Mesendoderm (in vitro differentiated cells): Measurements from ENCODE around the gene PTPRD.
A peak's percentile ranks its signal among the peaks of the same experiment; 100 is the strongest.

Source experiments
- DNase-seq: peaks from one replicate; pipeline ENCODE4 v3.0.0; 2013
- H2AK5ac ChIP-seq: 2 replicates; pipeline ENCODE4 v1.6.1; 2013; ENCODE audit warnings: low read length, inconsistent platforms
- H2BK120ac ChIP-seq: 2 replicates; pipeline ENCODE4 v1.6.1; 2013; ENCODE audit warnings: low read depth, mild to moderate bottlenecking, low read length, moderate library complexity, mixed read lengths
- H2BK15ac ChIP-seq: replicated peaks from 2 replicates; pipeline ENCODE4 v1.6.1; 2013; ENCODE audit warnings: low read depth, mild to moderate bottlenecking, moderate library complexity
- H2BK5ac ChIP-seq: 2 replicates; pipeline ENCODE4 v1.6.1; 2013; ENCODE audit warnings: low read length, inconsistent platforms
- H3K18ac ChIP-seq: 2 replicates; pipeline ENCODE4 v1.6.1; 2013; ENCODE audit warnings: mild to moderate bottlenecking, low read length, mixed read lengths
- H3K23ac ChIP-seq: one replicate; pipeline ENCODE4 v1.6.1; 2013; ENCODE audit warnings: low read length
- H3K27ac ChIP-seq: 2 replicates; pipeline ENCODE4 v1.5.1; 2013; ENCODE audit warnings: low read depth, mild to moderate bottlenecking, inconsistent platforms, low read length, moderate library complexity
- H3K27me3 ChIP-seq: 2 replicates; pipeline ENCODE4 v1.6.1; 2013; ENCODE audit warnings: low read length, control low read depth, mild to moderate bottlenecking, inconsistent platforms; ENCODE audit not compliant: insufficient read depth, poor library complexity
- H3K36me3 ChIP-seq: 2 replicates; pipeline ENCODE4 v1.6.1; 2013; ENCODE audit warnings: low read length, inconsistent platforms; ENCODE audit not compliant: control insufficient read depth, insufficient read depth
- H3K4ac ChIP-seq: one replicate; pipeline ENCODE4 v1.6.1; 2013; ENCODE audit warnings: low read depth, mild to moderate bottlenecking, low read length, moderate library complexity
- H3K4me1 ChIP-seq: 2 replicates; pipeline ENCODE4 v1.6.1; 2013; ENCODE audit warnings: low read depth, low read length, inconsistent platforms; ENCODE audit not compliant: control insufficient read depth
- H3K4me2 ChIP-seq: 2 replicates; pipeline ENCODE4 v1.6.1; 2013; ENCODE audit warnings: low read length
- H3K4me3 ChIP-seq: 2 replicates; pipeline ENCODE4 v1.5.1; 2013; ENCODE audit warnings: mild to moderate bottlenecking, low read length
- H3K56ac ChIP-seq: one replicate; pipeline ENCODE4 v1.6.1; 2013; ENCODE audit warnings: low read length
- H3K79me1 ChIP-seq: 2 replicates; pipeline ENCODE4 v1.6.1; 2013; ENCODE audit warnings: low read length, inconsistent platforms
- H3K79me2 ChIP-seq: 2 replicates; pipeline ENCODE4 v1.6.1; 2013; ENCODE audit warnings: mild to moderate bottlenecking, low read length; ENCODE audit not compliant: control insufficient read depth, insufficient read depth
- H3K9ac ChIP-seq: 2 replicates; pipeline ENCODE4 v1.6.1; 2013; ENCODE audit warnings: low read length, inconsistent platforms
- H4K5ac ChIP-seq: one replicate; pipeline ENCODE4 v1.6.1; 2013; ENCODE audit warnings: low read length
- H4K8ac ChIP-seq: one replicate; pipeline ENCODE4 v1.6.1; 2013; ENCODE audit warnings: low read depth, mild to moderate bottlenecking, control low read depth, low read length, moderate library complexity
- WGBS: extraction: QIAGEN DNeasy Blood & Tissue Kit; methylation state at CpG from one replicate; pipeline ENCODE4 v1.1.7; 2013; ENCODE audit warnings: low lambda C conversion rate, missing lambda C conversion rate; ENCODE audit not compliant: insufficient coverage; ENCODE audit errors: extremely low coverage; 5-methylcytosine and 5-hydroxymethylcytosine counted together

PTPRD gene

GRCh38 chr9:8826281-8826680 is 1786.5 kb downstream of the PTPRD start:
- H4K8ac ChIP-seq, result no peak overlapping the region
- H3K4me3 ChIP-seq, result no peak overlapping the region
- no peak overlapping the region for H3K18ac ChIP-seq
- no peak overlapping the region for H3K56ac ChIP-seq
- no peak overlapping the region for H3K23ac ChIP-seq
- peaks cover 6% of the 10 kb centered on the region for H3K79me1 ChIP-seq
- no peak overlapping the region for H3K4me2 ChIP-seq
- H3K4me1 ChIP-seq, result no peaks in the 10 kb centered on the region
- no peak overlapping the region for H3K9ac ChIP-seq
- H2BK120ac ChIP-seq, result no peak overlapping the region
- H3K27ac ChIP-seq, result no peak overlapping the region
- H3K27me3 ChIP-seq, result no peaks in the 10 kb centered on the region
- no peak overlapping the region for H2AK5ac ChIP-seq
- no peak overlapping the region for H2BK15ac ChIP-seq
- H4K5ac ChIP-seq, result no peak overlapping the region
- H3K4ac ChIP-seq, result no peak overlapping the region
- H2BK5ac ChIP-seq, result no peak overlapping the region
- WGBS, result no CpG with 5 or more reads among the region's 2 CpGs
- H3K79me2 ChIP-seq, result peaks cover 6% of the 10 kb centered on the region
- H3K36me3 ChIP-seq, result no peaks in the 10 kb centered on the region
- no peak for DNase-seq

DNA sequence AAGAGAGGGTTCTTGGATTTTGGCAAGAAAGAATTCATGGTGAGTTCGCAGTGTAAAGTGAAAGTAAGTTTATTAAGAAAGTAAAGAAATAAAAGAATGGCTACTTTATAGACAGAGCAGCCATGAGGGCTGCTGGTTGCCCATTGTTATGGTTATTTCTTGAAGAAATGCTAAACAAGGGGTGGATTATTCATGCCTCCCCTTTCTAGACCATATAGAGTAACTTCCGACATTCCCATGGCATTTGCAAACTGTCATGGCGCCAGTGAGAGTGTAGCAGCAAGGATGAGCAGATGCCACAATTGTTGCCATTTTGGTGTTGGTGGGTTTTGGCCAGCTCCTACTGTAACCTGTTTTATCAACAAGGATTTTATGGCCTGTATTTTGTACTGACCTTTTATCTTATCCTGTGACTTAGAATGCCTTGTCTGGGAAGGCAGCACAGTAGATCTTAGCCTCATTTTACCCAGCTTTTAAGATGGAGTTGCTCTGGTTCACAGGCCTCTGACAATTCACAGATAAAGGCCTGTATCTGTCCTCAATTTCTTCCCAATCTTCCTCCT is 1787.1 kb downstream of the PTPRD start:
- H3K79me1 ChIP-seq, result peaks cover 8% of the 10 kb centered on the region
- no peaks in the 10 kb centered on the region for H3K27me3 ChIP-seq
- no peak overlapping the region for H3K4me3 ChIP-seq
- no peak overlapping the region for H3K4me2 ChIP-seq
- WGBS, result no CpG with 5 or more reads among the region's 3 CpGs
- H3K27ac ChIP-seq, result no peak overlapping the region
- H3K9ac ChIP-seq, result no peak overlapping the region
- no peak overlapping the region for H2BK5ac ChIP-seq
- H2AK5ac ChIP-seq, result no peak overlapping the region
- peaks cover 6% of the 10 kb centered on the region for H3K79me2 ChIP-seq
- H3K36me3 ChIP-seq, result no peaks in the 10 kb centered on the region
- H3K18ac ChIP-seq, result no peak overlapping the region
- no peak overlapping the region for H3K56ac ChIP-seq
- no peak overlapping the region for H4K8ac ChIP-seq
- no peak overlapping the region for H2BK120ac ChIP-seq
- H2BK15ac ChIP-seq, result no peak overlapping the region
- H3K4ac ChIP-seq, result no peak overlapping the region
- H4K5ac ChIP-seq, result no peak overlapping the region
- no peaks in the 10 kb centered on the region for H3K4me1 ChIP-seq
- H3K23ac ChIP-seq, result no peak overlapping the region
- peak; percentile 18 for DNase-seq

- Histone ChIP-seq H3K4me2 (no peak overlapping the region), H3K56ac (no peak overlapping the region), H2BK120ac (no peak overlapping the region), H4K5ac (no peak overlapping the region), H3K23ac (no peak overlapping the region), H3K4me3 (no peak overlapping the region), H3K79me1 (peaks cover 3% of the 10 kb centered on the region), H3K36me3 (no peaks in the 10 kb centered on the region), H3K4ac (no peak overlapping the region), H3K18ac (no peak overlapping the region), H3K4me1 (no peaks in the 10 kb centered on the region), H4K8ac (no peak overlapping the region), H2BK15ac (no peak overlapping the region), H3K27ac (no peak overlapping the region), H3K27me3 (no peaks in the 10 kb centered on the region), H3K79me2 (peaks cover 3% of the 10 kb centered on the region), H2AK5ac (no peak overlapping the region), H3K9ac (no peak overlapping the region), H2BK5ac (no peak overlapping the region)
- DNase-seq, result no peak
- no CpG with 5 or more reads among the region's 10 CpGs for WGBS
These were observed 1789.5 kb downstream of the PTPRD start for GRCh38 chr9:8823131-8823895.

DNA sequence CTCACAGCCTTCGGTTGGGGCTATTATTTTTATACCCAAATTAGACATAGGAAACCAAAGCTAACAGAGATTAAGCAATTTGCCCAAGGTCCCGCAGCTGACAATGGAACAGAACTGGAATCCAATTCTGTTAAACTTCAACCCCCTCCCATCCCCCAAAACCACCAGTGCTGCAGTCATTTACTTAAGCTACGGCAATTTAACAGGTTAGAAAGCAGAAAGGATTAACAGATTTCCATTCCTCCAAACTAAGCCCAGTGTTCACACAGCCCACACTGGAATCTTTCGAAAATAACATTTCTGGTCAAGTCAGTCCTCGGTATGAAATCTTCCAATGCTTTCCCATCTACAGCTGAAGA is 1790.2 kb downstream of the PTPRD start:
- Histone ChIP-seq H3K4me1 (no peaks in the 10 kb centered on the region), H3K18ac (no peak overlapping the region), H3K79me2 (peaks cover 2% of the 10 kb centered on the region), H3K4me2 (no peak overlapping the region), H3K79me1 (peaks cover 3% of the 10 kb centered on the region), H2BK5ac (no peak overlapping the region), H3K4me3 (no peak overlapping the region), H3K36me3 (no peaks in the 10 kb centered on the region), H3K27ac (no peak overlapping the region), H3K23ac (no peak overlapping the region), H3K56ac (no peak overlapping the region), H3K27me3 (no peaks in the 10 kb centered on the region), H3K9ac (no peak overlapping the region), H4K5ac (no peak overlapping the region), H2BK15ac (no peak overlapping the region), H2BK120ac (no peak overlapping the region), H3K4ac (no peak overlapping the region), H4K8ac (no peak overlapping the region), H2AK5ac (no peak overlapping the region)
- WGBS, result no CpG with 5 or more reads among the region's 5 CpGs
- DNase-seq, result no peak

- WGBS, result no CpG with 5 or more reads among the region's 4 CpGs
- no peak overlapping the region for H3K4me3 ChIP-seq
- H3K56ac ChIP-seq, result no peak overlapping the region
- no peak overlapping the region for H3K4me2 ChIP-seq
- H3K23ac ChIP-seq, result no peak overlapping the region
- H4K5ac ChIP-seq, result no peak overlapping the region
- H3K79me2 ChIP-seq, result peaks cover 2% of the 10 kb centered on the region
- H2BK5ac ChIP-seq, result no peak overlapping the region
- no peak overlapping the region for H3K27ac ChIP-seq
- DNase-seq, result no peak
- H3K4ac ChIP-seq, result no peak overlapping the region
- no peak overlapping the region for H2BK120ac ChIP-seq
- no peak overlapping the region for H2BK15ac ChIP-seq
- no peak overlapping the region for H2AK5ac ChIP-seq
- H4K8ac ChIP-seq, result no peak overlapping the region
- no peak overlapping the region for H3K18ac ChIP-seq
- H3K4me1 ChIP-seq, result no peaks in the 10 kb centered on the region
- no peaks in the 10 kb centered on the region for H3K36me3 ChIP-seq
- peaks cover 3% of the 10 kb centered on the region for H3K79me1 ChIP-seq
- H3K9ac ChIP-seq, result no peak overlapping the region
- no peaks in the 10 kb centered on the region for H3K27me3 ChIP-seq
These were observed 1790.7 kb downstream of the PTPRD start for GRCh38 chr9:8821910-8822666.
